Measurements from ENCODE around the gene ANKRD27. TPM values are rescaled to one million over a fixed set of nuclear protein-coding genes. Genes with fewer than 3 reads are reported as not detected.
A peak's percentile ranks its signal among the peaks of the same experiment; 100 is the strongest.
"Not testable (repeated sequence)": the region's sequence is repeated elsewhere in the genome, so short reads cannot be mapped to it uniquely, and the experiment has no call there.

ANKRD27 gene
- total RNA-seq, 3 donors from 2014 or later, result 26.9 to 33.8 (median 30.4) TPM

DNA sequence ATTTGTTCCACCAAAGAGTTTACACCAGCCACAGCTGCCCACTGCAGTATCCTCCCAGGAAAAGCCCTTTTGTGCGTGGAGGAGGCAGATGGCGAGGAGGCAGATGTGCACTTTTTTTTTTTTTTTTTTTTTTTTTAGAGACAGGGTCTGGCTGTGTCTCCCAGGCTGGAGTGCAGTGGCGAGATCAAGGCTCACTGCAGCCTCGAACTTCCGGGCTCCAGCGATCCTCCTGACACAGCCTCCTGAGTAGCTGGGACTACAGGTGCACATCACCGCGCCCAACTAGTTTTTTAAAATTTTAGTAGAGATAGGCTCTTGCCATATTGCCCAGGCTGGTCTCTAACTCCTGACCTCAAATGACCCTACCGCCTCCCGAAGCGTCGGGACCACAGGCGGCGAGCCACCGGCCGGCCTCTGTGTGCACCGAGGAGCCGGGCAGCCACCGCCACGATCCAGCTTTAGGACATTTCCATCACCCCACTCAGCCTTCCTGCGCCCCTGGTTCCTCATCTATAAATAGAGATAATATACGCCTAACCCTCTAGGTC, 94.6 kb downstream of the ANKRD27 start:
- no peaks in the 10 kb centered on the region for H3K4me1 ChIP-seq
- DNase-seq (ENCODE audit: low spot score in 2 of 2), result no peak
- no peaks in the 10 kb centered on the region for H3K36me3 ChIP-seq
- no peaks in the 10 kb centered on the region for H3K9me3 ChIP-seq
- TF ChIP-seq, protein P1, sequence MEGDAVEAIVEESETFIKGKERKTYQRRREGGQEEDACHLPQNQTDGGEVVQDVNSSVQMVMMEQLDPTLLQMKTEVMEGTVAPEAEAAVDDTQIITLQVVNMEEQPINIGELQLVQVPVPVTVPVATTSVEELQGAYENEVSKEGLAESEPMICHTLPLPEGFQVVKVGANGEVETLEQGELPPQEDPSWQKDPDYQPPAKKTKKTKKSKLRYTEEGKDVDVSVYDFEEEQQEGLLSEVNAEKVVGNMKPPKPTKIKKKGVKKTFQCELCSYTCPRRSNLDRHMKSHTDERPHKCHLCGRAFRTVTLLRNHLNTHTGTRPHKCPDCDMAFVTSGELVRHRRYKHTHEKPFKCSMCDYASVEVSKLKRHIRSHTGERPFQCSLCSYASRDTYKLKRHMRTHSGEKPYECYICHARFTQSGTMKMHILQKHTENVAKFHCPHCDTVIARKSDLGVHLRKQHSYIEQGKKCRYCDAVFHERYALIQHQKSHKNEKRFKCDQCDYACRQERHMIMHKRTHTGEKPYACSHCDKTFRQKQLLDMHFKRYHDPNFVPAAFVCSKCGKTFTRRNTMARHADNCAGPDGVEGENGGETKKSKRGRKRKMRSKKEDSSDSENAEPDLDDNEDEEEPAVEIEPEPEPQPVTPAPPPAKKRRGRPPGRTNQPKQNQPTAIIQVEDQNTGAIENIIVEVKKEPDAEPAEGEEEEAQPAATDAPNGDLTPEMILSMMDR (IDR thresholded peaks at IDR 0.05), result no peak
- TF ChIP-seq POLR2AphosphoS5 (IDR thresholded peaks at IDR 0.05), result no peak
- TF ChIP-seq POLR2A (IDR thresholded peaks at IDR 0.05), result no peak
- peak overlapping the region; percentile 80 to 92 (median 86) for H3K4me3 ChIP-seq
- peak overlapping the region; percentile 38 to 86 for H3K27ac ChIP-seq
- intact Hi-C loops (cut with DNase I; ENCODE audit: low total_unique reads), result no loop called here
- H3K27me3 ChIP-seq, result no peaks in the 10 kb centered on the region

DNA sequence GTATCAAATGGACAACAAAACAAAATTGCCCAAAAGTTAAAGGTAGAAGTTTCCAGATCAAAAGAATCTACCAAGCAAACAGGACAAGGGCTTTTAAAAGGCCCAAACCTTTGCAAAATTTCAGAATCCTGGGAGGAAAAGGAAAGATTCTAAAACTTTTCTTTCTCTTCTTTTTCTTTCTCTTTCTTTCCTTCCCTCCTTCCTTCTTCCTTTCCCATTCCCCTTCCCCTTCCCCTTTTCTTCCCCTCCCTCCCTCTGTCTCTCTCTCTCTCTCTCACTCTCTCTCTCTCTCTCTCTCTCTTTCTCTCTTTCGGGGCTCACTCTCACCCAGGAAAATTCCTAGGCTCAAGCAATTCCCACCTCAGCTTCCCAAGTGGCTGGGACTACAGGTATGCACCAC, 98.2 kb downstream of the ANKRD27 start:
- H3K4me1 ChIP-seq, result no peaks in the 10 kb centered on the region
- DNase-seq (ENCODE audit: low spot score in 2 of 2), result no peak
- H3K27ac ChIP-seq, result no peak overlapping the region
- intact Hi-C loops (cut with DNase I; ENCODE audit: low total_unique reads), result no loop called here
- no peaks in the 10 kb centered on the region for H3K36me3 ChIP-seq
- TF ChIP-seq POLR2A (IDR thresholded peaks at IDR 0.05), result no peak
- no peak for TF ChIP-seq POLR2AphosphoS5 (IDR thresholded peaks at IDR 0.05)
- TF ChIP-seq, protein P1 (IDR thresholded peaks at IDR 0.05), result no peak
- H3K4me3 ChIP-seq, result no peak overlapping the region
- H3K27me3 ChIP-seq, result no peaks in the 10 kb centered on the region
- H3K9me3 ChIP-seq, result no peaks in the 10 kb centered on the region

DNA sequence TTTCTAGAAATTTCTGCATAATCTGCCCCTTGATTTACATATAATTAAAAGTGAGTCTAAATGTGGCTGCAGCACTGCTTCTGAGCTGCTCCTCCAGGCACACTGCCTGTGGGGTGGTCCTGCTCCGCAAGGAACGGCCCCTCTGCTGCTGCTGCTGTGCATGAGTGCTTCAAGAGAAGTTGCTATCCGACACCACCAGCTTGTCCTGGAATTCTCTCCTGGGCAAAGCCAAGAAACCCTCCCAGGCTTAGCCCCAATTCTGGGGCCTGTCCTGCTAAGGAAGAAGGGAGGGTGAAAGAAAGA, 101.5 kb downstream of the ANKRD27 start:
- Histone ChIP-seq H3K4me3 (no peak overlapping the region), H3K9me3 (no peaks in the 10 kb centered on the region), H3K36me3 (no peaks in the 10 kb centered on the region), H3K27ac (no peak overlapping the region), H3K27me3 (peaks cover 0 to 13% of the 10 kb centered on the region in 2 donors), H3K4me1 (peaks cover 0 to 4% of the 10 kb centered on the region in 2 donors)
- DNase-seq (ENCODE audit: low spot score in 2 of 2), result no peak
- TF ChIP-seq POLR2A (IDR thresholded peaks at IDR 0.05) (no peak), POLR2AphosphoS5 (IDR thresholded peaks at IDR 0.05) (no peak)
- TF ChIP-seq, protein P1 (IDR thresholded peaks at IDR 0.05), result no peak
- intact Hi-C loops (cut with DNase I; ENCODE audit: low total_unique reads), result no loop called here

DNA sequence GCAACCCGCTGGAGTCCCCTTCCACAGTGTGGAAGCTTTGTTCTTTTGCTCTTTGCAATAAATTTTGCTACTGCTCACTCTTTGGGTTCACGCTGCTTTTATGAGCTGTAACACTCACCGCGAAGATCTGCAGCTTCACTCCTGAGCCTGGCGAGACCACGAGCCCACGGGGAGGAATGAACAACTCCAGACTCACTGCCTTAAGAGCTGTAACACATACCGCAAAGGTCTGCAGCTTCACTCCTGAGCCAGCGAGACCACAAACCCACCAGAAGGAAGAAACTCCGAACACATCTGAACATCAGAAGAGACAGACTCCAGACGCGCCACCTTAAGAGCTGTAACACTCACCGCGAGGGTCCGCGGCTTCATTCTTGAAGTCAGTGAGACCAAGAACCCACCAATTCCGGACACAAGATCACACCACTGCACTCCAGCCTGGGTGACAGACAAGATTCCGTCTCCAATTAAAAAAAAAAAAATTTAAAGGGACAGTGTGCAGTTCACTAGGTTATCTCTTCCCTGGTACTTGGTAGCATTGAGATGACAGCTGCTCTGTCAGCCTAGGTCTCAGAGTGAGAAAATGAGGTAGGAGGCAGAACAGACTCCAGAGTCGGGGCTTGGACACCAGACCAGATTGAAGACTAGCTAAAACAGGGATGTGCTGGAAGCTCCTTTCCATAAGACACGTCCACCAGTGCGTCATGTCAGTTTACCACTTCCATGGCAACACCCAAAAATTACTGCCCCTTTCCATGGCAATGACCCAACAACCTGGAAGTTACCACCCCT, 102.1 kb downstream of the ANKRD27 start:
- DNase-seq (ENCODE audit: low spot score in 2 of 2), result not testable (repeated sequence)

DNA sequence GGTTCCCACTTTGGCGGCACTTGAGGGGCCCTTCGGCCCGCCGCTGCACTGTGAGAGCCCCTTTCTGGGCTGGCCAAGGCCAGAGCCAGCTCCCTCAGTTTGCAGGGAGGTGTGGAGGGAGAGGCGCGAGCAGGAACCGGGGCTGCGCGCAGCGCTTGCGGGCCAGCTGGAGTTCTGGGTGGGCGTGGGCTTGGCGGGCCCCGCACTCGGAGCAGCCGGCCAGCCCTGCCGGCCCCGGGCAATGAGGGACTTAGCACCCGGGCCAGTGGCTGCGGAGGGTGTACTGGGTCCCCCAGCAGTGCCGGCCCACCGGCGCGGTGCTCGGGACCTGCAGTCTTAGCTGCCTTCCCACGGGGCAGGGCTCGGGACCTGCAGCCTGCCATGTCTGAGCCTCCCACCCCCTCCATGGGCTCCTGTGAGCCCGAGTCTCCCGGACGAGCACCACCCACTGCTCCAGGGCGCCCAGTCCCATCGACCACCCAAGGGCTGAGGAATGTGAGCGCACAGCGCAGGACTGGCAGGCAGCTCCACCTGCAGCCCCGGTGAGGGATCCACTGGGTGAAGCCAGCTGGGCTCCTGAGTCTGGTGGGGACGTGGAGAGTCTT, 103.4 kb downstream of the ANKRD27 start:
- H3K9me3 ChIP-seq; H3K4me1 ChIP-seq; H3K4me3 ChIP-seq; H3K27ac ChIP-seq; H3K36me3 ChIP-seq; intact Hi-C loops (cut with DNase I; ENCODE audit: low total_unique reads); DNase-seq (ENCODE audit: low spot score in 2 of 2): not testable (repeated sequence)
- H3K27me3 ChIP-seq, result peaks cover 0 to 21% of the 10 kb centered on the region in 2 donors

More for the DNA sequence above, 102.1 kb downstream of the ANKRD27 start:
- H3K27ac ChIP-seq; H3K9me3 ChIP-seq; H3K4me3 ChIP-seq; H3K36me3 ChIP-seq; H3K4me1 ChIP-seq; intact Hi-C loops (cut with DNase I; ENCODE audit: low total_unique reads): not testable (repeated sequence)
- H3K27me3 ChIP-seq, result peaks cover 0 to 13% of the 10 kb centered on the region in 2 donors
